ENCODE measurements around the gene ZC2HC1C. TPM values are rescaled to one million over a fixed set of nuclear protein-coding genes. Genes with fewer than 3 reads are reported as not detected.
A peak's percentile ranks its signal among the peaks of the same experiment; 100 is the strongest.

ZC2HC1C gene
- total and polyA plus RNA-seq, 3 donors from 2014 or later, result 35.2 to 233 (median 63.5) TPM

GRCh38 chr14:75025876-75026275 is 43.6 kb upstream of the ZC2HC1C start:
- 92 to 95% methylated on average over 2 of the region's 2 CpGs for WGBS, 2 donors
- Histone ChIP-seq H3K9me3 (no peaks in the 10 kb centered on the region), H3K4me1 (no peaks in the 10 kb centered on the region), H3K27me3 (no peaks in the 10 kb centered on the region), H3K36me3 (ENCODE audit: low read depth, missing control alignments) (no peaks in the 10 kb centered on the region), H3K27ac (no peak overlapping the region), H3K4me3 (no peak overlapping the region)
- intact Hi-C loops (cut with DNase I; ENCODE audit: low total_unique reads), result no loop called here
- no peak for DNase-seq
- TF ChIP-seq POLR2A (IDR thresholded peaks at IDR 0.05) (no peak), CTCF (IDR thresholded peaks at IDR 0.05) (no peak)

GRCh38 chr14:75030147-75030546 is 39.3 kb upstream of the ZC2HC1C start:
- DNase-seq, result no peak
- Histone ChIP-seq H3K4me3 (no peak overlapping the region), H3K9me3 (no peaks in the 10 kb centered on the region), H3K27ac (no peak overlapping the region), H3K27me3 (no peaks in the 10 kb centered on the region), H3K4me1 (no peaks in the 10 kb centered on the region), H3K36me3 (ENCODE audit: low read depth, missing control alignments) (no peaks in the 10 kb centered on the region)
- no peak for TF ChIP-seq POLR2A (IDR thresholded peaks at IDR 0.05)
- no peak for TF ChIP-seq CTCF (IDR thresholded peaks at IDR 0.05)
- intact Hi-C loops (cut with DNase I; ENCODE audit: low total_unique reads), result no loop called here
- 0% methylated on average over 1 of the region's 1 CpG for WGBS, 2 donors

GRCh38 chr14:75032939-75033338 is 36.5 kb upstream of the ZC2HC1C start:
- no peak for TF ChIP-seq CTCF (IDR thresholded peaks at IDR 0.05)
- no peak for TF ChIP-seq POLR2A (IDR thresholded peaks at IDR 0.05)
- H3K36me3 ChIP-seq (ENCODE audit: low read depth, missing control alignments), result no peaks in the 10 kb centered on the region
- 91 to 92% methylated on average over 2 of the region's 2 CpGs for WGBS, 2 donors

GRCh38 chr14:75040507-75040906 is 28.9 kb upstream of the ZC2HC1C start:
- H3K4me3 ChIP-seq, result no peak overlapping the region
- no peaks in the 10 kb centered on the region for H3K36me3 ChIP-seq (ENCODE audit: low read depth, missing control alignments)
- H3K27ac ChIP-seq, result peak overlapping the region in 1 of 2 donors; percentile 2
- peaks cover 4% of the 10 kb centered on the region for H3K4me1 ChIP-seq
- intact Hi-C loops (cut with DNase I; ENCODE audit: low total_unique reads), result no loop called here
- no peaks in the 10 kb centered on the region for H3K27me3 ChIP-seq
- TF ChIP-seq POLR2A (IDR thresholded peaks at IDR 0.05) (no peak), CTCF (IDR thresholded peaks at IDR 0.05) (no peak)
- 33 to 41% methylated on average over 1 of the region's 1 CpG for WGBS, 2 donors
- H3K9me3 ChIP-seq, result no peaks in the 10 kb centered on the region
- DNase-seq, result no peak

More at GRCh38 chr14:75032939-75033338, 36.5 kb upstream of the ZC2HC1C start:
- H3K4me3 ChIP-seq, result no peak overlapping the region
- H3K27ac ChIP-seq, result no peak overlapping the region
- H3K9me3 ChIP-seq, result no peaks in the 10 kb centered on the region
- intact Hi-C loops (cut with DNase I; ENCODE audit: low total_unique reads), result no loop called here
- H3K27me3 ChIP-seq, result no peaks in the 10 kb centered on the region
- no peaks in the 10 kb centered on the region for H3K4me1 ChIP-seq
- no peak for DNase-seq

GRCh38 chr14:75040959-75041358 is 28.5 kb upstream of the ZC2HC1C start:
- WGBS, 2 donors, result 92 to 100% methylated on average over 2 of the region's 2 CpGs

More at GRCh38 chr14:75040959-75041358, 28.5 kb upstream of the ZC2HC1C start:
- DNase-seq, result no peak
- Histone ChIP-seq H3K36me3 (ENCODE audit: low read depth, missing control alignments) (no peaks in the 10 kb centered on the region), H3K4me1 (peaks cover 4% of the 10 kb centered on the region), H3K4me3 (no peak overlapping the region), H3K27me3 (no peaks in the 10 kb centered on the region), H3K27ac (peak overlapping the region; percentile 2 to 51), H3K9me3 (no peaks in the 10 kb centered on the region)
- TF ChIP-seq CTCF (IDR thresholded peaks at IDR 0.05) (no peak), POLR2A (IDR thresholded peaks at IDR 0.05) (no peak)
- intact Hi-C loops (cut with DNase I; ENCODE audit: low total_unique reads), result no loop called here

All from testis (tissue), 3 donors.